Measurements from ENCODE around the gene TFEB.

DNA sequence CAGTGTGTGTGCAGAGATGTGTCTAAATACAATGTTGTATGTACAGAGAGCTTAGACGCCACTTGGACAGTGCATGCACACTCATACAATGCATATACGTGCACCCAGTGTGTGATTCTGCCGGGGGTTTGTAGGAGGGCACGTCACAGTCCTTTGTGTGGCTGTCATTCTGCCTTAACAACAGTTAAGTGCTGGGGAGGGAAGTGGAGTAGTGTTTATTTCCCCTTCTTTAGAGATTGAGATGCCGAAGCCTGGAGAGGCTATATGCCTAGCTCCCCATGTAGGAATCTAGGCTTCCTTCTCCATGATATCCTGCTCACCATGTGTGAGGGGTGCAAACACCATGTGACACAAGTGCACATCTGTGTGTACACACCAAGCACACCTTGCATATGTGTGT, 59.0 kb downstream of the TFEB start:
- TF ChIP-seq, protein P1, sequence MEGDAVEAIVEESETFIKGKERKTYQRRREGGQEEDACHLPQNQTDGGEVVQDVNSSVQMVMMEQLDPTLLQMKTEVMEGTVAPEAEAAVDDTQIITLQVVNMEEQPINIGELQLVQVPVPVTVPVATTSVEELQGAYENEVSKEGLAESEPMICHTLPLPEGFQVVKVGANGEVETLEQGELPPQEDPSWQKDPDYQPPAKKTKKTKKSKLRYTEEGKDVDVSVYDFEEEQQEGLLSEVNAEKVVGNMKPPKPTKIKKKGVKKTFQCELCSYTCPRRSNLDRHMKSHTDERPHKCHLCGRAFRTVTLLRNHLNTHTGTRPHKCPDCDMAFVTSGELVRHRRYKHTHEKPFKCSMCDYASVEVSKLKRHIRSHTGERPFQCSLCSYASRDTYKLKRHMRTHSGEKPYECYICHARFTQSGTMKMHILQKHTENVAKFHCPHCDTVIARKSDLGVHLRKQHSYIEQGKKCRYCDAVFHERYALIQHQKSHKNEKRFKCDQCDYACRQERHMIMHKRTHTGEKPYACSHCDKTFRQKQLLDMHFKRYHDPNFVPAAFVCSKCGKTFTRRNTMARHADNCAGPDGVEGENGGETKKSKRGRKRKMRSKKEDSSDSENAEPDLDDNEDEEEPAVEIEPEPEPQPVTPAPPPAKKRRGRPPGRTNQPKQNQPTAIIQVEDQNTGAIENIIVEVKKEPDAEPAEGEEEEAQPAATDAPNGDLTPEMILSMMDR (optimal IDR thresholded peaks at IDR 0.05 in 1 of 3, IDR thresholded peaks at IDR 0.05 in 1 of 3, conservative IDR thresholded peaks at IDR 0.05 in 1 of 3; ENCODE audit: extremely low read depth in 1 of 3, insufficient read depth in 2 of 3, low read length in 3 of 3): no peak
- no peak for TF ChIP-seq EZH2 (IDR thresholded peaks at IDR 0.05; ENCODE audit: low read length)
